NCI-H2227 treated with DMSO at 0.1 percent for 48 hours (cell line): ENCODE data around the gene BEND6.

Experiments used
- DNase-seq: peaks from one replicate; lab custom pipeline; 2025; lab: John Stamatoyannopoulos, UW

The BEND6 gene

DNA sequence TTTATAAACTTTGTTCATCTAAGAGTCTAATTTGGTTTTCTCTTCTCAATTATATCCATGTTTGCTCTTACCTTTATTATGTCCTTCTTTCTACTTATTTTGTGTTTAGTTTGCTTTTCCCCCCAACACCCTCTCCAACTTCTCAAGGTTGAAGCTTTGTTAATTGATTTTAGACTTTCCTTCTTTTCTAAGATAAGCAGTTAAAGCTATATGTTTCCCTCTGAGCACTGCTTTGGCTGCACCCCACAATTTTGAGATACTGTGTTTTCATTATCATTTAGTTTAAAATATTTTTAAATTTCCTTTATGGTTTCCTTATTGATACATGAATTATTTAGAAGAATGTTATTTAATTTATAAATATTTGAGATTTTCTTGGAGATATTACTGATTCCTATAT, 13.9 kb upstream of the BEND6 start:
- no peak for DNase-seq

GRCh38 chr6:56944661-56945060, 10.2 kb upstream of the BEND6 start:
- DNase-seq: no peak

- DNase-seq: no peak
These were observed 8.5 kb upstream of the BEND6 start for GRCh38 chr6:56946368-56946767.

- no peak for DNase-seq
These were observed 7.0 kb upstream of the BEND6 start for GRCh38 chr6:56947924-56948323.

- no peak for DNase-seq
These were observed 5.6 kb upstream of the BEND6 start for GRCh38 chr6:56949265-56949664.

- DNase-seq: no peak
These were observed 4.9 kb upstream of the BEND6 start for GRCh38 chr6:56949925-56950495.

- DNase-seq: no peak
These were observed 3.7 kb upstream of the BEND6 start for GRCh38 chr6:56951049-56951831.

DNA sequence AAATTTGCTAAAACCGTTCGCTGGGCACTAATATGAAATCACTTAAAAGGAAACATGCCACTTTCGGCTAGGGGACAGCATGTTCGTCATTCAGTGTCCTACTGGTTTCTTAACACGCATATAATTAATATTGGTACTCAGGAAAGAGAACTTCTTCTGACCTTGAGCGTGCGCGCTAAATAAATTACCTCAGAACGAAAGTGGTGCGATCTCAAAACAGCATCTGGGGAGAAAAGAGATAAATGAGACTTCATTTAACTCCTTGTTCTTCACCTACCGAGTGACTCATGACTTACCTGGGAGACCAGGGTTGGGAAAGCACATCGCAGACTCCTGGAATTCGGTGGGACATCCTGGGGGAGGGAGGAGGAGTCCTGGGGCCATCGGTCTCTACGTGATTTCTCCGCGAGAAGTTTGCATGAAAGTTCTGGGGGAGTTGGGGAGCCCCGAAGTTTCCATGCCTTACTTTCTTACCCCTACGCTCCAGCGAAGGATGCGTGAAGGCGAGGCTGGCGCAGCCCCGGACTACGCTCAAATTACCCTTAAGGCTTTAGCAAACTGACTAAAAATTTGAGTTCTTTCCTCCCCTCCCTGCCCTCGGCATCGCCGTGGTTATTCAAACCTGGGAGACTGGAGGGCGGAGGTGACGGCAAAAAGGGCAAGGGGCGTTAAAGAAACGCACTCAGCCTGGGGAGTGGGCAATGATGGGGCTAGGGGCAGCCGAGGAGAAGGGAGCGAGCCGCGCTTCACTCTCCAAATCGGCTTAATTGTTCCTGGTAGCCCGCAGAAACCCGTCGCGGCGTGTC, 1.1 kb upstream of the BEND6 start:
- no peak for DNase-seq

DNA sequence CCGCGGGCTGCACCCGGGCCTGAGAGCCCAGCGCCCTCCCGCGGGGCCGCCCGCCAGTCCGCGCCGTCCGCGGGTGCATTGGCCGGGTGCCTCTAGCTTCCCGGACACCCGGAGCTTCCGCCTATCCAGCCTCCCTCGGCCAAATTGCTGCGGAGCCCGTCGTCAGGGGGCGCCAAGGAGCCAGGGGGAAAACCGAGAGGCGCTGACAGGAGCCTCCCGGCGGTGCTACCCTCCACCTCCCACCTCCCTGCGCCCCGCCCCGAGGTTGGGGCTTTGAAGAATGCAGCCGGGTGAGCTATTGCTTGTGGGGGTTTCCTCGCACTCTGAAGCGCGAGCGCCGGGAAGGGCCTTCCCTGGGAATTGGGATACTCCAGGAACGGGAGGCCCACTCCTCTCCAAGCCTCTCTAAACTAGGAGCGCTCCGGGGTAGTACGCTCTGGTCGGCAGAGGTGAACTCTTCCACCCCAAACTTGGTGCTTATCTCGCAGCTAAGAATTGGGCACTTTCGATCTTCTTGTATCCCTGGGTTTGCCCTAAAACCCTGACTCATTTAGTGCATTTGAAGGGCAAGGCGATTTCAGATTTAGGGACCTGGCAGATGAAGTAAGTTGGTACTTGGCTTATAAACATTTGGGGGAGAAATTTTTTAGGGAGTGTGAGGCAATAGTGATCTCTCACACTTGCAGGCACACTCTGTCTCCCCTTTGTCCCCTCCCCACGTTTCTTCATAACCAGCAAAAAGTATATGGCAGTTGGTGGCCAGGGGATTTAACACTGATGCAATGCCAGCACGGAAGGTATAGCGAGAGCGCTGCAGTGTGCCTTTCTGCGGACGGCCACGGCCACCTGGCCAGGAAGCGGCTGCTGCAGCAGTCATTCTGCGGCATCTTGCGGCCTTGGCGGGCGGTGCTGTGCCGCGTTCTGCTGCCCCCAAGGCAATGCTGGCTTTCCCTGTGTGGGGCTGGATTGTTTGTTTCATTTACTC, 556 bp downstream of the BEND6 start:
- DNase-seq: peak; percentile 34

GRCh38 chr6:56956491-56956890, 1.6 kb downstream of the BEND6 start:
- DNase-seq: no peak

GRCh38 chr6:56957856-56958255, 2.9 kb downstream of the BEND6 start:
- no peak for DNase-seq

DNA sequence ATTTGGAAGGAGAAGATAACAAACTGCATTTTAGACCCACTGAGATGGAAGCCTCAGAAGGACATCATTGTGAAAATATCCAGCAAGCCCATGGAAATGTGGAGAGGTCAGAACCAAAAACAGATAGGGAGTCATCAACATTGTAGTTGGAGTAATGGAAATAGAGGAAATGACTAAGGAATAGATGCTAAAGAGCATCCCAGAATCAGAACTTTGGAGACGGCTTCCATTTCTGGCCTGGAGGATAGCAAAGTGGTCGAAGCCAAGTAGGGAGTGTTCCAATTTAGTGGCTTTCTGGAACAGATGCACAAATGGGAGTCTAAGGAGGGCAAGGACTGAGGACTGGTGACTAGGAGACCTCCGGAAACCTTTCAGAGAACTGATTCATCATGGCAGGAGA, 3.6 kb downstream of the BEND6 start:
- DNase-seq: no peak

DNA sequence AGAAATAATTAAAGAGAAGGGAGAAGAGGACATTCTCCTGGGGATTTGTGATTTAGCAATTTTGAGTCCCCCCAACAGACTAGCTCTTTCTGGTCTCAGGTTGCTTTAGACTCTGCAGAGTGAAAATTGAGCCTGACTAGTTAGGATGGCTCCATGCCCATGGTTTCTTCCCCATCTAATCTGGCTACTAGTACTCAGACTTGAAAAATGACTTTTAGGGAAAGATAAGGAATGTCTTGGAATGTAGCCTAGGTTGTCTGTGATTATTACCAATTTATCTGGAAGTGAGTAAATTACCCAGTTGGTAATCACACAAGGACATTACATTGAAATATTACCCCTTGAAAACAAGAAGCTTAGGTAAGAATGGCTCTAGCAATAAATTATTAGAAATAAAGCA, 4.2 kb downstream of the BEND6 start:
- DNase-seq: no peak

GRCh38 chr6:56959938-56960337, 5.0 kb downstream of the BEND6 start:
- DNase-seq: no peak

- DNase-seq: no peak
These were observed 6.2 kb downstream of the BEND6 start for GRCh38 chr6:56961151-56961550.

DNA sequence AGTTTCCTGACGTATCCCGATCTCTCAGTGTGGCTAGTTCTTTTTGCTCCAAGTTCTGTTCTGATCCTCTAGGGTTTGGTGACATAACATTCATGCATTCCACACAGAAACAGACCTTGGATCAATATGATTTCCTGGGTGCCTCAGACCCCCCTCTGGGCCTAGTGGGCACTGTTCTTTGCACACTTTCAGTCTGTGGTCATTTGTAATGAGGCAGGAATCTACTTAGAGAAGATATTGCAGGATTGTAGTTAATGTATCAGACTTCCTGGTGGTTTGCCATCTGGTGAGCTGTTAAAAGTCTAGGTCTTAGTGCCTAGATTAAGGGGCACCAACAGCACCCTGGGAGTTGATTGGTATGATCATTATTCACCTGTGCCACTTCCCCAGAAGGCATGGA, 7.5 kb downstream of the BEND6 start:
- DNase-seq: no peak

DNA sequence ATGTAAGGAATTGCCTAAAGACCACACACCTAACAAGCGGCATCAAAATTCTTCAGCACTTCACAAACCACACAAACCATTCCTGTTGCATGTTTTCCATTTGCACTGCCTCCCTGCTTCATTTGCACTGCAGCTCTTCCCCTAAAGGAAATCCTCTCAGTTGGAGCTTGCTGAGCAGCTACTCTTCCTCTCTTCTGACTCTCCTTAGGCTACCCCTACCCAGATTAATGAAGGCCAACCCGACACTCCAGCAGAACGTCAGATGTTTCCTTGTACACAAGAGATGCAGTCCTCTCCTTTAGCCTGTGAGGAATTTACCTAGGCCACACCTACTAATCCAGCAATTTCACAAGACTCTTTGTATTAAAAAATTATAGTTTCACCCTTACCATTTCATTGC, 8.1 kb downstream of the BEND6 start:
- no peak for DNase-seq

DNA sequence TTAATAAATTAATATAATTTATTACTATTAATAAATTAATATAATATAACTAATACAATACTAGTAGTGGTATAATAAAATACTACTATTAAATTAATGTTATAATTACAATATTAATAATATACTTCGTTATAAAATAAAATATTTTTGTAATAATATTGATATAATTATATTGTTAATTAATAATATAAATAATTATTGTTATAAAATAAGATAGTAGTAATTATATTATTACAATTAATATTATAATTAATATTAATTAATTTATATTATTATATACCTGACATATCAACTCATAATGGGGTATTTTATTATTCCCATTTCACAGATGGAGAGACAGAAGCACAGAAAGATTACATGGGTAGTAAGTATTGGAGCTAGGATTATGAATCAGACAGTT, 8.9 kb downstream of the BEND6 start:
- DNase-seq: no peak

DNA sequence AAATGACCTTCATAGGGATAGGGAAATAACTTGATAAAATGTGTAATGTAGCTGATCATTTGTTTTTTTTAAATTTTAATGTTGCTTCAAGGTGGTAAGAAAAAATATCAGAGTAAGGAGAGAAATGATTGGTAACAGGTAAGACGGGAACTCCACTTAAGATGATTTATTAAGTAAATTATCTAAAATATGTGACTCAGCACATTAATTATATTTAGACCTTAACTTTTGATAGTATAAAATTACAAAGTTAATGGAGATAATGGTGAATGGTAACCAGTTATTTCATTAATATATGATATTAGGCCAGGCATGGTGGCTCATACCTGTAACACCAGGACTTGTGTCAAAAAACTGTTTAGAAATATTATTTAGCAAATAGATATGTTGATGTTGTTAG, 10.2 kb downstream of the BEND6 start:
- no peak for DNase-seq

DNA sequence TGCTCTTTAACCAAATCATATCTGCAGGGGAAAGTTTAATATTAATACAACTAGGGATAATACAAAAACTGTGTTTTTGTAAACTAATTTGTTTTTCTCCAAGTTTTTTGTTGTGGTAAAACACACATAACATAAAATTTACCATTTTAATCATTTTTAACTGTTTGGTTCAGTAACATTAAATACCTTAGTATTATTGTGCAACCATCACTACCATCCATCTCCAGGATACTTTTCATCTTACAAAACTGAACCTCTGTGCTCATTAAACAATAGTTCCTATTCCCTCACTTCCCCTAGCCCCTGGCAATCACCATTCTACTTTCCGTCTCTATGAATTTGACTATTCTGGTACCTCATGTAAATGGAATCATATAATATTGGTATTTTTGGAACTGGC, 15.9 kb downstream of the BEND6 start:
- no peak for DNase-seq

- DNase-seq: no peak
These were observed 22.3 kb downstream of the BEND6 start for GRCh38 chr6:56977192-56977591.

- no peak for DNase-seq
These were observed 23.6 kb downstream of the BEND6 start for GRCh38 chr6:56978530-56978929.
